Measurements from ENCODE around the gene RAB11FIP3. TPM values are rescaled to one million over a fixed set of nuclear protein-coding genes. Genes with fewer than 3 reads are reported as not detected.

RAB11FIP3 gene
- total and polyA plus RNA-seq, 8 donors: 28.1 to 64.0 (median 54.0) TPM

DNA sequence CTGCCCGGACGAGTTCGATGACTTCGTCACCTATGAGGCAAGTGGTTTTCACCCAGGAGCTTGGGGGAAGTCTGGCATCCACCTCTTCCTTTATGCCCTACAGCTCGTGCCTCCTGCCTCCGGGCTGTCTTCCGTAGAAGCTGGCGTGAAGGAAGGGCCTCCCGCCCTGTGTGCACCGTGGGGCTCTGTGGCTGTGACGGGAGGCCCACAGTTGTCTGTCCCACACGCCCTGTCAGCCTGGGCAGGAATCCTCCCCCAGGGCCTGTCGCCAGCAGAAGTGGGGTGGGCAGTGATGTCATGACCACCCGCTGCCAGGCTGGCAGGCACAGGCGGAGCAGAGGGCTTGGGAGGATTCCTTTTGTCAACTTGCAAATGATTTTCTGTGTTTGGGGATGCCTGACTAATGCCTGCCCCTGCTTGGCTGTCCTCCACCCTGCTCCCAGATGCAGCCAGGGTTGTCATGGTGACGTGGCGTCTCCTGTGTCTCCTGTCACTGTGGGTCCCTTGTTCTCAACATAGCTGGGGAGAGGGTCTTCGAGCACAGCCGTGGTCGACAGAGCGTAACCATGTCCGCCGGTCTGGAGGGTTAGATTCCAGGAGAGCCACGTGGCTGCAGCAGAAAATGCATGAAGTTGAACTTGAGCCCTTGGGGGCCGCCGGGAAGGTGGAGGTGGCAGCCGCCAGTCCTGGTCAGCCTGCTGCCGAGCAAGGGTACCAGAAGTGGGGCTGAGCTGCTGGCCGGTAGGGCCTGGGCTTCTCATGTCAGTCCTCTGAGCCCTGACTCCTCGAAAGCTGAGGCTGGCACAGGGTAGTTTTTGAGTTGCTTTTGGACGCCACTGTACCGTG lies 46.1 kb downstream of the RAB11FIP3 start:
- H3K36me3 ChIP-seq: peaks cover 0 to 10% of the 10 kb centered on the region in 2 donors
- no peaks in the 10 kb centered on the region for H3K9me3 ChIP-seq
- no peak overlapping the region for H3K27ac ChIP-seq
- TF ChIP-seq CTCF (IDR thresholded peaks at IDR 0.05): no peak
- no peak overlapping the region for H3K4me3 ChIP-seq
- H3K27me3 ChIP-seq: no peaks in the 10 kb centered on the region
- H3K4me1 ChIP-seq: peaks cover 0 to 8% of the 10 kb centered on the region in 2 donors
- DNase-seq: no peak
- no peak for ATAC-seq
- intact Hi-C loops (cut with DNase I): no loop called here

GRCh38 chr16:472199-472504 lies 46.7 kb downstream of the RAB11FIP3 start:
- no peaks in the 10 kb centered on the region for H3K27me3 ChIP-seq
- peaks cover 0 to 12% of the 10 kb centered on the region in 2 donors for H3K4me1 ChIP-seq
- no peak overlapping the region for H3K4me3 ChIP-seq
- no peak for TF ChIP-seq CTCF (IDR thresholded peaks at IDR 0.05)
- ATAC-seq: no peak
- peaks cover 0 to 10% of the 10 kb centered on the region in 2 donors for H3K36me3 ChIP-seq
- intact Hi-C loops (cut with DNase I): no loop called here
- no peaks in the 10 kb centered on the region for H3K9me3 ChIP-seq
- no peak overlapping the region for H3K27ac ChIP-seq
- no peak for DNase-seq

GRCh38 chr16:473046-474043 lies 47.9 kb downstream of the RAB11FIP3 start:
- no peak overlapping the region for H3K4me3 ChIP-seq
- H3K9me3 ChIP-seq: no peaks in the 10 kb centered on the region
- H3K4me1 ChIP-seq: peaks cover 0 to 17% of the 10 kb centered on the region in 2 donors
- no peaks in the 10 kb centered on the region for H3K27me3 ChIP-seq
- no peak for TF ChIP-seq CTCF (IDR thresholded peaks at IDR 0.05)
- no peak overlapping the region for H3K27ac ChIP-seq
- intact Hi-C loops (cut with DNase I): no loop called here
- no peak for ATAC-seq
- DNase-seq: no peak
- H3K36me3 ChIP-seq: peaks cover 0 to 10% of the 10 kb centered on the region in 2 donors

- DNase-seq: no peak
- Histone ChIP-seq H3K27ac (no peak overlapping the region), H3K4me3 (no peak overlapping the region), H3K9me3 (no peaks in the 10 kb centered on the region), H3K27me3 (no peaks in the 10 kb centered on the region), H3K4me1 (peaks cover 0 to 17% of the 10 kb centered on the region in 2 donors), H3K36me3 (peaks cover 0 to 10% of the 10 kb centered on the region in 2 donors)
- no peak for TF ChIP-seq CTCF (IDR thresholded peaks at IDR 0.05)
- no peak for ATAC-seq
- intact Hi-C loops (cut with DNase I): no loop called here
Observed at GRCh38 chr16:474420-475122, 49.1 kb downstream of the RAB11FIP3 start.
